WERI-Rb-1 (cell line): ENCODE measurements around the gene SGCA.

Source experiments
- DNase-seq: peaks from one replicate; pipeline ENCODE4 v3.0.0-alpha.2; 2020
- H3K27ac ChIP-seq: fragments of 250-450 bp; sonication (Bioruptor Pico); 2 replicates; pipeline ENCODE4 v1.5.1; 2020; ENCODE audit warnings: mild to moderate bottlenecking, moderate library complexity
- H3K27me3 ChIP-seq: fragments of 250-450 bp; sonication (Bioruptor Pico); 2 replicates; pipeline ENCODE4 v1.5.1; 2021; ENCODE audit warnings: mild to moderate bottlenecking, low read depth, moderate library complexity; ENCODE audit not compliant: insufficient read depth, severe bottlenecking
- H3K36me3 ChIP-seq: fragments of 250-450 bp; sonication (Bioruptor Pico); 2 replicates; pipeline ENCODE4 v1.5.1; 2020; ENCODE audit warnings: mild to moderate bottlenecking, moderate library complexity
- H3K4me3 ChIP-seq: 2 replicates; pipeline ENCODE4 v1.5.1; 2011; ENCODE audit warnings: low read depth, mild to moderate bottlenecking, control low read depth, low read length
- H3K9me3 ChIP-seq: fragments of 250-450 bp; sonication (Bioruptor Pico); 2 replicates; pipeline ENCODE4 v1.5.1; 2021; ENCODE audit warnings: mild to moderate bottlenecking, moderate library complexity; ENCODE audit not compliant: severe bottlenecking
- CTCF ChIP-seq: IDR thresholded peaks from 2 replicates; pipeline ENCODE4 v1.5.1; 2011; ENCODE audit warnings: low read depth, mild to moderate bottlenecking, control low read depth, inconsistent platforms, low read length

SGCA gene

GRCh38 chr17:50162466-50163254, 3.1 kb upstream of the SGCA start:
- no peaks in the 10 kb centered on the region for H3K9me3 ChIP-seq
- H3K36me3 ChIP-seq = no peaks in the 10 kb centered on the region
- H3K4me3 ChIP-seq = no peak overlapping the region
- TF ChIP-seq CTCF = no peak
- H3K27me3 ChIP-seq = no peaks in the 10 kb centered on the region
- DNase-seq = no peak
- no peak overlapping the region for H3K27ac ChIP-seq

GRCh38 chr17:50163843-50164696, 1.7 kb upstream of the SGCA start:
- Histone ChIP-seq H3K4me3 (no peak overlapping the region), H3K27me3 (no peaks in the 10 kb centered on the region), H3K9me3 (no peaks in the 10 kb centered on the region), H3K27ac (no peak overlapping the region), H3K36me3 (no peaks in the 10 kb centered on the region)
- DNase-seq = no peak
- no peak for TF ChIP-seq CTCF

- no peaks in the 10 kb centered on the region for H3K36me3 ChIP-seq
- no peak for DNase-seq
- TF ChIP-seq CTCF = no peak
- H3K4me3 ChIP-seq = no peak overlapping the region
- H3K27me3 ChIP-seq = no peaks in the 10 kb centered on the region
- no peaks in the 10 kb centered on the region for H3K9me3 ChIP-seq
- no peak overlapping the region for H3K27ac ChIP-seq
Measured at GRCh38 chr17:50164697-50164988, 1.2 kb upstream of the SGCA start.

- Histone ChIP-seq H3K9me3 (no peaks in the 10 kb centered on the region), H3K36me3 (no peaks in the 10 kb centered on the region), H3K27ac (no peak overlapping the region), H3K27me3 (no peaks in the 10 kb centered on the region), H3K4me3 (no peak overlapping the region)
- no peak for TF ChIP-seq CTCF
- no peak for DNase-seq
Measured at GRCh38 chr17:50165066-50165465, 739 bp upstream of the SGCA start.

GRCh38 chr17:50165466-50165865, 339 bp upstream of the SGCA start:
- TF ChIP-seq CTCF = no peak
- Histone ChIP-seq H3K36me3 (no peaks in the 10 kb centered on the region), H3K27me3 (no peaks in the 10 kb centered on the region), H3K27ac (no peak overlapping the region), H3K9me3 (no peaks in the 10 kb centered on the region), H3K4me3 (no peak overlapping the region)
- DNase-seq = no peak
